WTC11 (cell line): Measurements from ENCODE around the gene BNC2.

Experiments
- CREM ChIP-seq: sonication (generic); formaldehyde crosslinking; IDR thresholded peaks from 2 replicates; pipeline ENCODE4 v1.8.1; 2022; ENCODE audit warnings: mild to moderate bottlenecking, missing genetic modification reagents, moderate library complexity
- SP1 ChIP-seq: sonication (generic); formaldehyde crosslinking; conservative IDR thresholded peaks from 2 replicates; pipeline ENCODE4 v1.8.1; 2022; ENCODE audit warnings: missing genetic modification reagents
- TCF7 ChIP-seq: sonication (generic); formaldehyde crosslinking; IDR thresholded peaks from 2 replicates; pipeline ENCODE4 v1.8.0; 2022; ENCODE audit warnings: mild to moderate bottlenecking, low read depth, missing genetic modification reagents, moderate library complexity
- TEAD1 ChIP-seq: sonication (generic); formaldehyde crosslinking; IDR thresholded peaks from 2 replicates; pipeline ENCODE4 v1.8.0; 2022; ENCODE audit warnings: mild to moderate bottlenecking, missing genetic modification reagents
- TF ChIP-seq, protein P1 (sequence below): sonication (generic); formaldehyde crosslinking; IDR thresholded peaks from 2 replicates; pipeline ENCODE4 v1.8.1; 2022; ENCODE audit warnings: low read depth, missing genetic modification reagents, borderline replicate concordance
- TF ChIP-seq, protein P2 (sequence below): fragments of 200-600 bp; IDR thresholded peaks from 2 replicates; pipeline ENCODE4 v1.8.0; 2022; ENCODE audit warnings: antibody characterized with exemption

DNA sequence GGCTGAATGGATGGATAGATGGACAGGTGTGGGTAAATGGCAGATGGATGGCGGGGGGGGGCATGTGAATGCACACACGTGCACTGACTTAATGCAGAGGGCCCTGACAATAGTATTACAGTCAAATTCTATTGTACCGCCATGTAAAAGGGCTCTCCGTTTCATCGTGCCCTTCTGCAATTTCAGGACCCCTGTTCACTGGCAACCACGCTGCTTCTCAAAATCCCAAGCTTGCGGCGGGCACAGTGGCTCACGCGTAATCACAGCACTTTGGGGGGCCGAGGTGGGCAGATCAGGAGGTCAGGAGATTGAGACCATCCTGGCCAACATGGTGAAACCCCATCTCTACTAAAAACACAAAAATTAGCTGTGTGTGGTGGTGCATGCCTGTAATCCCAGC lies 211.4 kb downstream of the BNC2 start:
- TF ChIP-seq, protein P1, sequence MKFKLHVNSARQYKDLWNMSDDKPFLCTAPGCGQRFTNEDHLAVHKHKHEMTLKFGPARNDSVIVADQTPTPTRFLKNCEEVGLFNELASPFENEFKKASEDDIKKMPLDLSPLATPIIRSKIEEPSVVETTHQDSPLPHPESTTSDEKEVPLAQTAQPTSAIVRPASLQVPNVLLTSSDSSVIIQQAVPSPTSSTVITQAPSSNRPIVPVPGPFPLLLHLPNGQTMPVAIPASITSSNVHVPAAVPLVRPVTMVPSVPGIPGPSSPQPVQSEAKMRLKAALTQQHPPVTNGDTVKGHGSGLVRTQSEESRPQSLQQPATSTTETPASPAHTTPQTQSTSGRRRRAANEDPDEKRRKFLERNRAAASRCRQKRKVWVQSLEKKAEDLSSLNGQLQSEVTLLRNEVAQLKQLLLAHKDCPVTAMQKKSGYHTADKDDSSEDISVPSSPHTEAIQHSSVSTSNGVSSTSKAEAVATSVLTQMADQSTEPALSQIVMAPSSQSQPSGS (CRISPR knock-in tag), result no peak
- no peak for TF ChIP-seq SP1 (CRISPR knock-in tag)
- TF ChIP-seq, protein P2, sequence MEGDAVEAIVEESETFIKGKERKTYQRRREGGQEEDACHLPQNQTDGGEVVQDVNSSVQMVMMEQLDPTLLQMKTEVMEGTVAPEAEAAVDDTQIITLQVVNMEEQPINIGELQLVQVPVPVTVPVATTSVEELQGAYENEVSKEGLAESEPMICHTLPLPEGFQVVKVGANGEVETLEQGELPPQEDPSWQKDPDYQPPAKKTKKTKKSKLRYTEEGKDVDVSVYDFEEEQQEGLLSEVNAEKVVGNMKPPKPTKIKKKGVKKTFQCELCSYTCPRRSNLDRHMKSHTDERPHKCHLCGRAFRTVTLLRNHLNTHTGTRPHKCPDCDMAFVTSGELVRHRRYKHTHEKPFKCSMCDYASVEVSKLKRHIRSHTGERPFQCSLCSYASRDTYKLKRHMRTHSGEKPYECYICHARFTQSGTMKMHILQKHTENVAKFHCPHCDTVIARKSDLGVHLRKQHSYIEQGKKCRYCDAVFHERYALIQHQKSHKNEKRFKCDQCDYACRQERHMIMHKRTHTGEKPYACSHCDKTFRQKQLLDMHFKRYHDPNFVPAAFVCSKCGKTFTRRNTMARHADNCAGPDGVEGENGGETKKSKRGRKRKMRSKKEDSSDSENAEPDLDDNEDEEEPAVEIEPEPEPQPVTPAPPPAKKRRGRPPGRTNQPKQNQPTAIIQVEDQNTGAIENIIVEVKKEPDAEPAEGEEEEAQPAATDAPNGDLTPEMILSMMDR, result no peak
- no peak for TF ChIP-seq TEAD1
- TF ChIP-seq CREM (CRISPR knock-in tag), result no peak
- TF ChIP-seq TCF7 (CRISPR knock-in tag), result no peak
